ENCODE data around the gene PLK2. TPM values are rescaled to one million over a fixed set of nuclear protein-coding genes. Genes with fewer than 3 reads are reported as not detected.
A peak's percentile ranks its signal among the peaks of the same experiment; 100 is the strongest.

Gene PLK2
- total RNA-seq, 4 donors from 2014 or later = 156 to 567 (median 328) TPM

DNA sequence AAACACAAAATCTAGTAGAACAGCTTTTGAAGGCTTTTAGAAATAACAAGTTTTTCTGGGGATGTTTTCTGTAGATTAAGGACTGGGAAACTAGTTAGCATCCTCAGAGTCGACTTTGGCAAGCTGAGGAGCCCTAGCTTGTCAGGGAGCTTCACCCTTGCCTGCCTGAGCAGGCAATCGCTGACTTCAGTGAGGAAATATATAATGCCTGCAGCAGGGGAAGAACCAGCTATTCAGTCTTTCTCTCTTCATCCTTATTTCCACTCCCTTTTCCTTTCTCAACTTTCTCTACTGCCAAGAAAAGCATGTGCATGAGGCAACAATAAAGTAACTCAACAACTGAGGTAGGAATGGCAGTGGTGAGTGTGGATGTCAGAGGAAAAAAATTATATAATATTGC is 54.7 kb downstream of the PLK2 start:
- DNase-seq (ENCODE audit: low spot score in 2 of 2) = no peak
- TF ChIP-seq EP300 (IDR thresholded peaks at IDR 0.05) (no peak), POLR2A (IDR thresholded peaks at IDR 0.05) (no peak), POLR2AphosphoS5 (IDR thresholded peaks at IDR 0.05) (peak in 1 of 3 donors; percentile 52)
- Histone ChIP-seq H3K27ac (peak overlapping the region; percentile 45), H3K9me3 (no peaks in the 10 kb centered on the region), H3K36me3 (no peaks in the 10 kb centered on the region), H3K27me3 (no peaks in the 10 kb centered on the region), H3K4me3 (no peak overlapping the region), H3K4me1 (peaks cover 17% of the 10 kb centered on the region)
- 36% methylated on average over 2 of the region's 2 CpGs for WGBS

DNA sequence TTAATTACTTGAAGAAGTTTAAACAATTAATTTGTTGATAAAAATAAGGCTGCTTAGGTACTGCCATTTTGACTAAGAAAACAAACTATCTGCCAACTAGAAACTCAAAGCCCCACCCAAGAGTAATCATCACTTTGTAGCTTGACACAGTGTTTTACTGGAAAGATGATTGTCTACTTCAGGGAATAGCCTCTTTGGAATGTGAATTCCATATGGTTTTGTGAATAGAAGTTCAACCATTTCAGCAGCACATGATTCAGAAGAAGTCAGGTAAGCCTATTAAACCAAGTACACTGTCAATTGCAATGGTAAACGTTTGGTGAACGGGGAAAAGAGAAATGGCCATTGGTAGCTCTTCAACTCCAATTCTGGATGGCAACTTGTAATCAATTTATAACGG is 55.2 kb downstream of the PLK2 start:
- Histone ChIP-seq H3K9me3 (no peaks in the 10 kb centered on the region), H3K36me3 (no peaks in the 10 kb centered on the region), H3K27me3 (no peaks in the 10 kb centered on the region), H3K4me3 (no peak overlapping the region), H3K4me1 (peaks cover 17% of the 10 kb centered on the region), H3K27ac (peak overlapping the region; percentile 45)
- DNase-seq (ENCODE audit: low spot score in 2 of 2) = no peak
- 51% methylated on average over 3 of the region's 3 CpGs for WGBS
- TF ChIP-seq EP300 (IDR thresholded peaks at IDR 0.05) (no peak), POLR2AphosphoS5 (IDR thresholded peaks at IDR 0.05) (no peak), POLR2A (IDR thresholded peaks at IDR 0.05) (no peak)
- TF ChIP-seq, protein P1, sequence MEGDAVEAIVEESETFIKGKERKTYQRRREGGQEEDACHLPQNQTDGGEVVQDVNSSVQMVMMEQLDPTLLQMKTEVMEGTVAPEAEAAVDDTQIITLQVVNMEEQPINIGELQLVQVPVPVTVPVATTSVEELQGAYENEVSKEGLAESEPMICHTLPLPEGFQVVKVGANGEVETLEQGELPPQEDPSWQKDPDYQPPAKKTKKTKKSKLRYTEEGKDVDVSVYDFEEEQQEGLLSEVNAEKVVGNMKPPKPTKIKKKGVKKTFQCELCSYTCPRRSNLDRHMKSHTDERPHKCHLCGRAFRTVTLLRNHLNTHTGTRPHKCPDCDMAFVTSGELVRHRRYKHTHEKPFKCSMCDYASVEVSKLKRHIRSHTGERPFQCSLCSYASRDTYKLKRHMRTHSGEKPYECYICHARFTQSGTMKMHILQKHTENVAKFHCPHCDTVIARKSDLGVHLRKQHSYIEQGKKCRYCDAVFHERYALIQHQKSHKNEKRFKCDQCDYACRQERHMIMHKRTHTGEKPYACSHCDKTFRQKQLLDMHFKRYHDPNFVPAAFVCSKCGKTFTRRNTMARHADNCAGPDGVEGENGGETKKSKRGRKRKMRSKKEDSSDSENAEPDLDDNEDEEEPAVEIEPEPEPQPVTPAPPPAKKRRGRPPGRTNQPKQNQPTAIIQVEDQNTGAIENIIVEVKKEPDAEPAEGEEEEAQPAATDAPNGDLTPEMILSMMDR (IDR thresholded peaks at IDR 0.05) = no peak

Other genes with a start within 250 kb of the PLK2 start
- 1 to 10 TPM in 1 of 4 donors, under 1 TPM in 1, not detected in 2; 0.42 to 1.4 TPM for gene GAPT, start 31.3 kb upstream of the PLK2 start, total RNA-seq
- 1 to 10 TPM in 1 of 4 donors, under 1 TPM in 3; 0.08 to 1.1 (median 0.27) TPM for gene RAB3C, start 123.0 kb upstream of the PLK2 start, total RNA-seq

All from suprapubic skin (tissue), 4 donors.